GM18858 (cell line): ENCODE results near the gene RSAD2.

Source experiments
- ATAC-seq: cut with Tn5 transposase; IDR thresholded peaks from one replicate; pipeline ENCODE4 v1.9.1; 2021; ENCODE audit not compliant: unreplicated experiment

RSAD2 gene

GRCh38 chr2:6864231-6864754 is 13.3 kb upstream of the RSAD2 start:
- ATAC-seq: no peak

GRCh38 chr2:6864923-6865345 is 12.6 kb upstream of the RSAD2 start:
- peak; percentile 17 for ATAC-seq

- peak; percentile 64 for ATAC-seq
Measured at GRCh38 chr2:6865346-6866274, 12.0 kb upstream of the RSAD2 start, which contains the start of gene CMPK2. TSS of gene CMPK2 (minus strand) at chr2:6865907. CDS start at chr2:6865696, 211 bp downstream.

GRCh38 chr2:6866275-6866671 is 11.3 kb upstream of the RSAD2 start:
- ATAC-seq: peak; percentile 36

- ATAC-seq: no peak
Measured at GRCh38 chr2:6866982-6867381, 10.6 kb upstream of the RSAD2 start.

GRCh38 chr2:6872394-6872793 is 5.2 kb upstream of the RSAD2 start:
- ATAC-seq: peak; percentile 80

- ATAC-seq: no peak
Measured at GRCh38 chr2:6874032-6874431, 3.5 kb upstream of the RSAD2 start.

GRCh38 chr2:6876309-6876708 is 1.3 kb upstream of the RSAD2 start:
- no peak for ATAC-seq

- ATAC-seq: no peak
Measured at GRCh38 chr2:6878549-6878948, 972 bp downstream of the RSAD2 start.

- ATAC-seq: no peak
Measured at GRCh38 chr2:6879011-6879410, 1.4 kb downstream of the RSAD2 start.

GRCh38 chr2:6880200-6880733 is 2.7 kb downstream of the RSAD2 start:
- ATAC-seq: no peak

GRCh38 chr2:6881046-6881445 is 3.5 kb downstream of the RSAD2 start:
- ATAC-seq: no peak

- no peak for ATAC-seq
Measured at GRCh38 chr2:6881516-6881915, 3.9 kb downstream of the RSAD2 start.

- no peak for ATAC-seq
Measured at GRCh38 chr2:6883448-6884122, 6.0 kb downstream of the RSAD2 start.

GRCh38 chr2:6885551-6885950 is 8.0 kb downstream of the RSAD2 start:
- no peak for ATAC-seq

GRCh38 chr2:6885968-6886367 is 8.4 kb downstream of the RSAD2 start:
- ATAC-seq: no peak

GRCh38 chr2:6887751-6888192 is 10.2 kb downstream of the RSAD2 start:
- no peak for ATAC-seq

GRCh38 chr2:6888724-6889123 is 11.1 kb downstream of the RSAD2 start:
- no peak for ATAC-seq

GRCh38 chr2:6893876-6894482 is 16.4 kb downstream of the RSAD2 start:
- ATAC-seq: no peak

- ATAC-seq: no peak
Measured at GRCh38 chr2:6896930-6897759, 19.6 kb downstream of the RSAD2 start.
